ENCODE data around the gene CRIP3.

CRIP3 gene

GRCh38 chr6:43301081-43301870 is 7.3 kb downstream of the CRIP3 start:
- no peak overlapping the region for H3K4me3 ChIP-seq (ENCODE audit: low read length, poor library complexity, severe bottlenecking)
- no peaks in the 10 kb centered on the region for H3K79me2 ChIP-seq (ENCODE audit: insufficient read depth, low read length)
- H3K4me2 ChIP-seq (ENCODE audit: low read depth, low read length, poor library complexity, severe bottlenecking): no peak overlapping the region
- H3K9ac ChIP-seq (ENCODE audit: low read depth, low read length, poor library complexity, severe bottlenecking): no peak overlapping the region
- H3K36me3 ChIP-seq (ENCODE audit: insufficient read depth, low read length): no peaks in the 10 kb centered on the region
- H4K20me1 ChIP-seq (ENCODE audit: insufficient read depth, low read length, poor library complexity, severe bottlenecking): no peaks in the 10 kb centered on the region
- no peaks in the 10 kb centered on the region for H3K9me3 ChIP-seq (ENCODE audit: insufficient read depth, low read depth, low read length)
- no peaks in the 10 kb centered on the region for H3K9me2 ChIP-seq (replicated peaks; ENCODE audit: low read depth, low read length)
- no peaks in the 10 kb centered on the region for H3K4me1 ChIP-seq (ENCODE audit: insufficient read depth, low read length, poor library complexity, severe bottlenecking)
- TF ChIP-seq, protein P1, sequence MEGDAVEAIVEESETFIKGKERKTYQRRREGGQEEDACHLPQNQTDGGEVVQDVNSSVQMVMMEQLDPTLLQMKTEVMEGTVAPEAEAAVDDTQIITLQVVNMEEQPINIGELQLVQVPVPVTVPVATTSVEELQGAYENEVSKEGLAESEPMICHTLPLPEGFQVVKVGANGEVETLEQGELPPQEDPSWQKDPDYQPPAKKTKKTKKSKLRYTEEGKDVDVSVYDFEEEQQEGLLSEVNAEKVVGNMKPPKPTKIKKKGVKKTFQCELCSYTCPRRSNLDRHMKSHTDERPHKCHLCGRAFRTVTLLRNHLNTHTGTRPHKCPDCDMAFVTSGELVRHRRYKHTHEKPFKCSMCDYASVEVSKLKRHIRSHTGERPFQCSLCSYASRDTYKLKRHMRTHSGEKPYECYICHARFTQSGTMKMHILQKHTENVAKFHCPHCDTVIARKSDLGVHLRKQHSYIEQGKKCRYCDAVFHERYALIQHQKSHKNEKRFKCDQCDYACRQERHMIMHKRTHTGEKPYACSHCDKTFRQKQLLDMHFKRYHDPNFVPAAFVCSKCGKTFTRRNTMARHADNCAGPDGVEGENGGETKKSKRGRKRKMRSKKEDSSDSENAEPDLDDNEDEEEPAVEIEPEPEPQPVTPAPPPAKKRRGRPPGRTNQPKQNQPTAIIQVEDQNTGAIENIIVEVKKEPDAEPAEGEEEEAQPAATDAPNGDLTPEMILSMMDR (conservative IDR thresholded peaks at IDR 0.05; ENCODE audit: low read length): no peak
- TF ChIP-seq EZH2phosphoT487 (IDR thresholded peaks at IDR 0.05; ENCODE audit: borderline replicate concordance): no peak
- no peaks in the 10 kb centered on the region for H3F3A ChIP-seq (ENCODE audit: low read depth)
- no peaks in the 10 kb centered on the region for H3K27me3 ChIP-seq (ENCODE audit: insufficient read depth, low read length, poor library complexity, severe bottlenecking)
- no peak overlapping the region for H2AFZ ChIP-seq (ENCODE audit: low read length)

- H2AFZ ChIP-seq (ENCODE audit: low read length): no peak overlapping the region
- TF ChIP-seq, protein P1 (conservative IDR thresholded peaks at IDR 0.05; ENCODE audit: low read length): no peak
- TF ChIP-seq EZH2phosphoT487 (IDR thresholded peaks at IDR 0.05; ENCODE audit: borderline replicate concordance): no peak
- H3K9me3 ChIP-seq (ENCODE audit: insufficient read depth, low read depth, low read length): no peaks in the 10 kb centered on the region
- H3K4me2 ChIP-seq (ENCODE audit: low read depth, low read length, poor library complexity, severe bottlenecking): no peak overlapping the region
- no peaks in the 10 kb centered on the region for H4K20me1 ChIP-seq (ENCODE audit: insufficient read depth, low read length, poor library complexity, severe bottlenecking)
- no peaks in the 10 kb centered on the region for H3K9me2 ChIP-seq (replicated peaks; ENCODE audit: low read depth, low read length)
- H3K4me1 ChIP-seq (ENCODE audit: insufficient read depth, low read length, poor library complexity, severe bottlenecking): no peaks in the 10 kb centered on the region
- H3K36me3 ChIP-seq (ENCODE audit: insufficient read depth, low read length): no peaks in the 10 kb centered on the region
- H3K79me2 ChIP-seq (ENCODE audit: insufficient read depth, low read length): no peaks in the 10 kb centered on the region
- no peaks in the 10 kb centered on the region for H3K27me3 ChIP-seq (ENCODE audit: insufficient read depth, low read length, poor library complexity, severe bottlenecking)
- H3K9ac ChIP-seq (ENCODE audit: low read depth, low read length, poor library complexity, severe bottlenecking): no peak overlapping the region
- H3K4me3 ChIP-seq (ENCODE audit: low read length, poor library complexity, severe bottlenecking): no peak overlapping the region
- no peaks in the 10 kb centered on the region for H3F3A ChIP-seq (ENCODE audit: low read depth)
These were observed 9.0 kb downstream of the CRIP3 start for GRCh38 chr6:43299338-43300293.

DNA sequence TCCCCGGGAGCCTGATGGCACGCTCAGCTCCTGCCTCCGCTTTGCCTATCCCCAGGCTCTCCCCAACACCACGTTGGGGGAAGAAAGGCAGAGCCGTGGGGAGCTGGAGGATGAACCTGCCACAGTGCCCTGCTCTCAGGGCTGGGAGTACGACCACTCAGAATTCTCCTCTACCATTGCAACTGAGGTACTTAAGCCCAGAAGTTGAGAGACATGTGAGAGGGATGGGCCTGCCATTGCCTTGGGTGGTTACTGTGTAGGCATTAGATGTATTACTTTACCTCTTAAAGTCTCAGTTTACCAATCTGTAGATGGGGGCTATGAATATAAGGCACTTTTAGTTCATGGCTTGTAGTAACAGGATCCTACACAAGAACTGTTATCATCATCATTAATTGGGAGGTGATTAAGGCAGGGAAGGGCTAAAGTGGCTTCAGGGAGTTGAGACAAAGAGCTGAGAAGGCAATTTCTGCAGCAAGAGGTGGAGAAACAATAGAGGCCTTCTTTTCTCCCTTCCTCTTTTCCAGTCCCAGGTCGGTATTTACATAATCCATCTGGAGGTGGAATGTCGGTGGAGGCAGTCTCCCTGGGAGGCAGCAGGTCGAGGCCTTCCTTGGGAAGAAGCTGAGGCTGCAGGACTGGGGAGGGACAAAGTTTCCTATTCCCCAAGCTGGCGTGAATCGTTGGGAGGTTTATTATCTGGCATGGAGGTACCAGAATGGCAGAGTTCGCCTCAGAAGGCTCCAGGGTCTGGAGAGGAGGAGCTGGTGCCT is 9.9 kb downstream of the CRIP3 start:
- no peak overlapping the region for H3K4me2 ChIP-seq (ENCODE audit: low read depth, low read length, poor library complexity, severe bottlenecking)
- no peak overlapping the region for H3K9ac ChIP-seq (ENCODE audit: low read depth, low read length, poor library complexity, severe bottlenecking)
- no peaks in the 10 kb centered on the region for H3K79me2 ChIP-seq (ENCODE audit: insufficient read depth, low read length)
- H3F3A ChIP-seq (ENCODE audit: low read depth): no peaks in the 10 kb centered on the region
- TF ChIP-seq EZH2phosphoT487 (IDR thresholded peaks at IDR 0.05; ENCODE audit: borderline replicate concordance): no peak
- TF ChIP-seq, protein P1 (conservative IDR thresholded peaks at IDR 0.05; ENCODE audit: low read length): no peak
- H3K9me3 ChIP-seq (ENCODE audit: insufficient read depth, low read depth, low read length): no peaks in the 10 kb centered on the region
- H2AFZ ChIP-seq (ENCODE audit: low read length): no peak overlapping the region
- H3K9me2 ChIP-seq (replicated peaks; ENCODE audit: low read depth, low read length): no peaks in the 10 kb centered on the region
- H3K27me3 ChIP-seq (ENCODE audit: insufficient read depth, low read length, poor library complexity, severe bottlenecking): no peaks in the 10 kb centered on the region
- no peaks in the 10 kb centered on the region for H3K4me1 ChIP-seq (ENCODE audit: insufficient read depth, low read length, poor library complexity, severe bottlenecking)
- H3K4me3 ChIP-seq (ENCODE audit: low read length, poor library complexity, severe bottlenecking): no peak overlapping the region
- H4K20me1 ChIP-seq (ENCODE audit: insufficient read depth, low read length, poor library complexity, severe bottlenecking): no peaks in the 10 kb centered on the region
- H3K36me3 ChIP-seq (ENCODE audit: insufficient read depth, low read length): no peaks in the 10 kb centered on the region
